ENCODE results near the gene IGSF5. TPM values are rescaled to one million over a fixed set of nuclear protein-coding genes. Genes with fewer than 3 reads are reported as not detected.

IGSF5 gene
- total and polyA plus RNA-seq, 2 donors (not counting 1 experiment from before 2014, with no cell fraction given), result not detected

GRCh38 chr21:39763272-39763970 is 18.4 kb downstream of the IGSF5 start:
- no peaks in the 10 kb centered on the region for H3K36me3 ChIP-seq (ENCODE audit: control insufficient read depth, insufficient read depth, low read length)
- H3K9me3 ChIP-seq (ENCODE audit: control insufficient read depth, insufficient read depth, low read depth, low read length), result no peaks in the 10 kb centered on the region
- TF ChIP-seq EZH2 (IDR thresholded peaks at IDR 0.05; ENCODE audit: low read length, missing control alignments) (no peak), CTCF (conservative IDR thresholded peaks at IDR 0.05 in 1 of 2, IDR thresholded peaks at IDR 0.05 in 1 of 2; ENCODE audit: low read depth in 1 of 2, low read length in 2 of 2) (no peak)

GRCh38 chr21:39774227-39774626 is 29.2 kb downstream of the IGSF5 start:
- no peak overlapping the region for H3K4me3 ChIP-seq (replicated peaks in 1 of 4; ENCODE audit: control extremely low read depth in 1 of 4, insufficient read depth in 1 of 4, low read depth in 3 of 4, low read length in 4 of 4)
- H3K27ac ChIP-seq (ENCODE audit: insufficient read depth, low read length), result no peak overlapping the region
- H3K9ac ChIP-seq (ENCODE audit: insufficient read depth, low read length), result no peak overlapping the region
- TF ChIP-seq CTCF (conservative IDR thresholded peaks at IDR 0.05 in 1 of 2, IDR thresholded peaks at IDR 0.05 in 1 of 2; ENCODE audit: low read depth in 1 of 2, low read length in 2 of 2) (no peak), EZH2 (IDR thresholded peaks at IDR 0.05; ENCODE audit: low read length, missing control alignments) (no peak)
- H4K20me1 ChIP-seq (ENCODE audit: control insufficient read depth, extremely low read depth, insufficient read depth, low read length), result no peaks in the 10 kb centered on the region
- no peaks in the 10 kb centered on the region for H3K27me3 ChIP-seq (ENCODE audit: control insufficient read depth, insufficient read depth, low read length)
- H3K9me3 ChIP-seq (ENCODE audit: control insufficient read depth, insufficient read depth, low read depth, low read length), result no peaks in the 10 kb centered on the region
- no peaks in the 10 kb centered on the region for H3K79me2 ChIP-seq (ENCODE audit: control insufficient read depth, insufficient read depth, low read length)
- H3K36me3 ChIP-seq (ENCODE audit: control insufficient read depth, insufficient read depth, low read length), result no peaks in the 10 kb centered on the region
- no peak overlapping the region for H3K4me2 ChIP-seq (ENCODE audit: extremely low read depth, insufficient read depth, low read length)
- no peaks in the 10 kb centered on the region for H3K4me1 ChIP-seq (ENCODE audit: control insufficient read depth, extremely low read depth, insufficient read depth, low read length)
- no peak for DNase-seq (ENCODE audit: low read depth in 2 of 2)
- no peak overlapping the region for H2AFZ ChIP-seq (ENCODE audit: low read length)

More at GRCh38 chr21:39763272-39763970, 18.4 kb downstream of the IGSF5 start:
- no peaks in the 10 kb centered on the region for H4K20me1 ChIP-seq (ENCODE audit: control insufficient read depth, extremely low read depth, insufficient read depth, low read length)
- no peaks in the 10 kb centered on the region for H3K4me1 ChIP-seq (ENCODE audit: control insufficient read depth, extremely low read depth, insufficient read depth, low read length)
- H3K27ac ChIP-seq (ENCODE audit: insufficient read depth, low read length), result no peak overlapping the region
- no peaks in the 10 kb centered on the region for H3K27me3 ChIP-seq (ENCODE audit: control insufficient read depth, insufficient read depth, low read length)
- H3K79me2 ChIP-seq (ENCODE audit: control insufficient read depth, insufficient read depth, low read length), result no peaks in the 10 kb centered on the region
- H2AFZ ChIP-seq (ENCODE audit: low read length), result no peak overlapping the region
- H3K4me2 ChIP-seq (ENCODE audit: extremely low read depth, insufficient read depth, low read length), result no peak overlapping the region
- no peak overlapping the region for H3K9ac ChIP-seq (ENCODE audit: insufficient read depth, low read length)
- no peak overlapping the region for H3K4me3 ChIP-seq (replicated peaks in 1 of 4; ENCODE audit: control extremely low read depth in 1 of 4, insufficient read depth in 1 of 4, low read depth in 3 of 4, low read length in 4 of 4)
- DNase-seq (ENCODE audit: low read depth in 2 of 2), result peak in 1 of 2 donors; percentile 30

- Histone ChIP-seq H3K79me2 (ENCODE audit: control insufficient read depth, insufficient read depth, low read length) (no peaks in the 10 kb centered on the region), H2AFZ (ENCODE audit: low read length) (no peak overlapping the region), H3K9ac (ENCODE audit: insufficient read depth, low read length) (no peak overlapping the region), H3K4me3 (replicated peaks in 1 of 4; ENCODE audit: control extremely low read depth in 1 of 4, insufficient read depth in 1 of 4, low read depth in 3 of 4, low read length in 4 of 4) (no peak overlapping the region), H3K27ac (ENCODE audit: insufficient read depth, low read length) (no peak overlapping the region), H4K20me1 (ENCODE audit: control insufficient read depth, extremely low read depth, insufficient read depth, low read length) (no peaks in the 10 kb centered on the region), H3K36me3 (ENCODE audit: control insufficient read depth, insufficient read depth, low read length) (no peaks in the 10 kb centered on the region), H3K4me2 (ENCODE audit: extremely low read depth, insufficient read depth, low read length) (no peak overlapping the region), H3K9me3 (ENCODE audit: control insufficient read depth, insufficient read depth, low read depth, low read length) (no peaks in the 10 kb centered on the region), H3K27me3 (ENCODE audit: control insufficient read depth, insufficient read depth, low read length) (no peaks in the 10 kb centered on the region), H3K4me1 (ENCODE audit: control insufficient read depth, extremely low read depth, insufficient read depth, low read length) (no peaks in the 10 kb centered on the region)
- TF ChIP-seq CTCF (conservative IDR thresholded peaks at IDR 0.05 in 1 of 2, IDR thresholded peaks at IDR 0.05 in 1 of 2; ENCODE audit: low read depth in 1 of 2, low read length in 2 of 2), result no peak
- TF ChIP-seq EZH2 (IDR thresholded peaks at IDR 0.05; ENCODE audit: low read length, missing control alignments), result no peak
- DNase-seq (ENCODE audit: low read depth in 2 of 2), result peak in 1 of 2 donors; percentile 16
Observed at GRCh38 chr21:39775816-39776215, 30.8 kb downstream of the IGSF5 start.

Data from fibroblast of lung (primary cell).